ENCODE data around the gene STEAP3.

- TF ChIP-seq EZH2 (IDR thresholded peaks at IDR 0.05; ENCODE audit: borderline replicate concordance, insufficient read depth, low read length, poor library complexity, severe bottlenecking) (no peak), CTCF (IDR thresholded peaks at IDR 0.05; ENCODE audit: poor library complexity, severe bottlenecking) (no peak), RAD21 (conservative IDR thresholded peaks at IDR 0.05) (no peak), POLR2AphosphoS5 (IDR thresholded peaks at IDR 0.05) (no peak), TAF1 (IDR thresholded peaks at IDR 0.05; ENCODE audit: low read depth) (no peak), SMC3 (conservative IDR thresholded peaks at IDR 0.05; ENCODE audit: poor library complexity) (no peak), EP300 (conservative IDR thresholded peaks at IDR 0.05; ENCODE audit: poor library complexity, severe bottlenecking) (no peak)
These were observed 23.5 kb downstream of the STEAP3 start for GRCh38 chr2:119246884-119247843.
